Mononuclear cell (primary cell): ENCODE measurements around the gene GRIK4. TPM values are rescaled to one million over a fixed set of nuclear protein-coding genes. Genes with fewer than 3 reads are reported as not detected.
"Not testable (repeated sequence)": the region's sequence is repeated elsewhere in the genome, so short reads cannot be mapped to it uniquely, and the experiment has no call there.

ENCODE experiments used
- H3K27me3 ChIP-seq: 2 replicates; pipeline ENCODE4 v1.6.0; 2011; ENCODE audit warnings: low read length, control low read depth; ENCODE audit not compliant: insufficient read depth
- H3K4me1 ChIP-seq: 2 replicates; pipeline ENCODE4 v1.5.1; 2011; ENCODE audit warnings: mild to moderate bottlenecking, low read length, control low read depth; ENCODE audit not compliant: insufficient read depth
- H3K4me3 ChIP-seq: 2 replicates; pipeline ENCODE4 v1.5.1; 2011; ENCODE audit warnings: mild to moderate bottlenecking, low read length, moderate library complexity
- H3K9me3 ChIP-seq: 2 replicates; pipeline ENCODE4 v1.5.1; 2011; ENCODE audit warnings: low read depth, mild to moderate bottlenecking, control low read depth, low read length
- total RNA-seq: library from RNA; depleted of rRNA; stranded (reverse); fragments of >200 nt; gene quantifications from one replicate; pipeline ENCODE4 v1.2.3, GENCODE V29; 2012

The GRIK4 gene
- total RNA-seq, 1 donor = 0.21 TPM

DNA sequence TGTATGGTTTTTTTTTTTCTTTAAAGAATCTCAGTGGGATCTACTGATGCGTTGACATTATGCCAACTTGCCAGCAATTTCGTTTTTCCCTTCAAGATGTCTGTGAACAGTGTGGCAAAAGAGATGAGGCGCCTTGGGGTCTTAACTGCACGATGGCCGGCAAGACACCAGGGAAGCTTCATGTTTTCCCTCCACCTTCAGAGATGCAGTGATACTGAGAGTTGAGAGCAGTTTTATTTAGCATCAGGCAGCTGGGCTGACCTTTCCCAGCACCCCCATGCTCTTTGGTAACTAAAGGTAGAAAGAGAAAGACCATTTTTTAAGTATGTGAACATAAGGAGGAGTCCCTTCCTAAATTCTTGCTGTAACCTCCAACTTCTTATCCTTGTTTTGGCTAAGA is 11.7 kb upstream of the GRIK4 start:
- H3K4me1 ChIP-seq = no peaks in the 10 kb centered on the region
- H3K4me3 ChIP-seq = no peak overlapping the region
- H3K9me3 ChIP-seq = no peaks in the 10 kb centered on the region
- peaks cover 22% of the 10 kb centered on the region for H3K27me3 ChIP-seq

DNA sequence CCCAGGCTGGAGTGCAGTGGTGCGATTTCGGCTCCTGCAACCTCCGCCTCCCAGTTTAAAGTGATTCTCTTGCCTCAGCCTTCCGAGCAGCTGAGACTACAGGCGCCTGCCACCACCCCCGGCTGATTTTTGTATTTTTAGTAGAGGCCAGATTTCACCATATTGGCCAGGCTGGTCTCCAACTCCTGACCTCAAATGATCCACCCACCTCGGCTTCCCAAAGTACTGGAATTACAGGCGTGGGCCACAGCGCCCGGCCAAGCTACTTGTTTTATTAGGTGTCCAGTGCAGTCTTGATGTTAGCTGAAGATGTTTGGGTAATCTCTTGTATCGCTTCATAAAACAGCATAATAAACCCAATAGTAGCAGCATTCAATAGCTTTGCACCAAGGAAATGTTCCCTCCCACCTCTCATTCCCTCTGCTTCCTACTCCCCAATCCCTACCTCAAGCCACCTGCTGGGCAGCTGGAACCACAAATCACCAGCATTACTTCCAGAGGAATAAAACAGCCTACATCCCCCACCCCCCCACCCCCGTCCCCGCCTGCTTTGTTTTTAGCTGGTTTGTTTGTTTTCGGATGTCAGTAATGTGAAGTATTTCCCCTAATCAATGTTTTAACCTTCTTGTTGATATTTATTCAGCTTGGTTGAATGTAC is 11.0 kb upstream of the GRIK4 start:
- no peaks in the 10 kb centered on the region for H3K4me1 ChIP-seq
- H3K9me3 ChIP-seq = no peaks in the 10 kb centered on the region
- no peak overlapping the region for H3K4me3 ChIP-seq
- peaks cover 25% of the 10 kb centered on the region for H3K27me3 ChIP-seq

DNA sequence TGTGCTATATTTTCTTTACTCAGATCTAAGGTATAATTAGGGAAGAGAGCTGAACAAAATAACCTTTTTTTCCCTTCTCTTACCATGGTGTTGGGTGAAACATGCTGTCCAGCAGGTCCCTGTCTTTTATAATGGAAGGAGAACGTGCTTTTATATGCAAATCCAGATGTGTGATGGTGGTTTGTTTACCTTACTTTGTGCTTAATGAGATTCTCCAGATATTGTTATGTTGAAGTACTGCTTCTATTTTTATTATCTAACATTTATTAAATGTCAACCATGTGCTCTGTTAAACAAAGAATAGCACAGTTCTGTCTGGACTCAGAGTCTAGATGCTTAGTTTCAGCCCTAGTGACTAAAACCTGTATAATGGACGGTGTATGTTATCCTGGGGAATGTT is 10.1 kb upstream of the GRIK4 start:
- peaks cover 27% of the 10 kb centered on the region for H3K27me3 ChIP-seq
- H3K9me3 ChIP-seq = no peaks in the 10 kb centered on the region
- H3K4me1 ChIP-seq = no peaks in the 10 kb centered on the region
- H3K4me3 ChIP-seq = no peak overlapping the region

DNA sequence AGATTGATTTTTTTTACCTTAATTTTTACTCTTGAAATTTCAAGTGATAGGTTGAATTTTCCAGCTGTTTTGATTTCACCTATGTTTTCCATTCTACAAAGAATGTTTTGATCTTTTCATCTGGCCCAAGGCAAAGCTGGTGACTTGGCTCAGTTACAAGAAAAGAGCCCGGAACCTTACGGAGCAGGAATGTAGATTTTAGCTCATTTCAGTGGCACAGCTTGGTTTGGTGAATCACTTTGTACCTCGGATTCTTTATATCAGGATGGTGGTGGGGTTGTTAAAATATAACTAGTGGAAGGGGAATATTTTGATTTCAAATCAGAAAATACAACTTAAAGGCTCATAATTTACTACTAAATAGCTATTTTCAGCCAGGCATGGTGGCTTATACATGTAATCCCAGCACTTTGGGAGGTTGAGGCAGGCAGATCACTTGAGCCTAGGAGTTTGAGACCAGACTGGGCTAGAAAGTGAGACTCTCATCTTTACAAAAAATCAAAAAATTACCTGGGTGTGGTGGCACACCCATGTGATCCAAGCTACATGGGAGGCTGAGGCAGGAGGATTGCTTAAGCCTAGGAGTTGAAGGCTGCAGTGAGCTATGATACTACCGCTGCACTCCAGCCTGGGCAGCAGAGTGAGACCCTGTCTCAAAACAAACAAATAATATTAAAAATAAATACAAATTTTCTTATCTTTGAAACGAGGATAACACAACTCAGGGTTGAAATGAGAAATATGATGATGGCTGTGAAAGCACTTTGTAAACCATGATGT is 9.4 kb upstream of the GRIK4 start:
- no peaks in the 10 kb centered on the region for H3K9me3 ChIP-seq
- no peak overlapping the region for H3K4me3 ChIP-seq
- H3K27me3 ChIP-seq = peaks cover 34% of the 10 kb centered on the region
- no peaks in the 10 kb centered on the region for H3K4me1 ChIP-seq

DNA sequence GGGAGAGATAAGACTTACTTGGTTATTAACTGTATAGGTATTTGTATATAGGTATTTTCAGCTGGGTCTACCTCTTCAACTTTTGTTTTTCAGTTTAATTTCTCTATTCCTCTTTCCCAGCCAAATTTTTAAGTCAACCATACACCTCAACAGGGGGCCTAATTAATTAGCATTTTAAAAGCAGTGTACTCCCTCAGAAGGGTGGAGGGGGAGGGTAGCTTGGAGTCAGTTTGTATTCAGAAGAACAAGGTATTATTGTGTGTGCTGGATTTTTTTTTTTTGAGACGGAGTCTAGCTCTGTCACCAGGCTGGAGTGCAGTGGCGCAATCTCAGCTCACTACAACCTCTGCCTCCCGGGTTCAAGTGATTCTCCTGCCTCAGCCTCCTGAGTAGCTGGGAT is 8.0 kb upstream of the GRIK4 start:
- not testable (repeated sequence) for H3K4me3 ChIP-seq, H3K9me3 ChIP-seq, H3K4me1 ChIP-seq
- peaks cover 34% of the 10 kb centered on the region for H3K27me3 ChIP-seq

DNA sequence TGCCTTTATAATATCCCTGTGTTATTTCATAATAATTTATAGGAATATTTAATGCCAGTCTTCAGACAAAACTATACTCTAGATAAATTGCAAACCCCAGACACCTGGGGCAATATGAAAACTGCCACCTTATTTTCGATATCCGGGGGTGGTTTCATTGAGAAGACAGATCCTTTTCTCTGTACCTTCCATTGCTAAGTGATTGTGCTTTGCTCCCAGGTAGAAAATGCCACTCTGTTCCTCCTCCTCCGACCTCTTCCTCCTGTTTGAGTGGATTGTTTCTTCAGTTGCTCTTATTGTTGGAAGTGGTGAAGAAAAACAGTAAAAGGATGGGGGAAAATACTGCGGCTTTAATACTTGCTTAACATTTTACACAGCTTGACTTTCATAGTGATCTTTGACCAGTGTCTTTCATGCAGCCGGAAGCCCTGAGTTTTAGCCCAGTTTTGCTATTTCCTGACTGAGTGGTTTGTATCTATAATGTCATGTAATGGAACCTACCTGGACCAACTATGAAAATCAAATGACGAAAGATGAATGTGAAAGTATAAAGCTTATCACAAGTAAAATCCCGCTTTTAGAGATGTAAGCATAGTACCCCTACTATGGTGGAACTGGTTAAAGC is 5.6 kb upstream of the GRIK4 start:
- H3K27me3 ChIP-seq = peaks cover 47% of the 10 kb centered on the region
- no peaks in the 10 kb centered on the region for H3K4me1 ChIP-seq
- H3K9me3 ChIP-seq = no peaks in the 10 kb centered on the region
- no peak overlapping the region for H3K4me3 ChIP-seq

DNA sequence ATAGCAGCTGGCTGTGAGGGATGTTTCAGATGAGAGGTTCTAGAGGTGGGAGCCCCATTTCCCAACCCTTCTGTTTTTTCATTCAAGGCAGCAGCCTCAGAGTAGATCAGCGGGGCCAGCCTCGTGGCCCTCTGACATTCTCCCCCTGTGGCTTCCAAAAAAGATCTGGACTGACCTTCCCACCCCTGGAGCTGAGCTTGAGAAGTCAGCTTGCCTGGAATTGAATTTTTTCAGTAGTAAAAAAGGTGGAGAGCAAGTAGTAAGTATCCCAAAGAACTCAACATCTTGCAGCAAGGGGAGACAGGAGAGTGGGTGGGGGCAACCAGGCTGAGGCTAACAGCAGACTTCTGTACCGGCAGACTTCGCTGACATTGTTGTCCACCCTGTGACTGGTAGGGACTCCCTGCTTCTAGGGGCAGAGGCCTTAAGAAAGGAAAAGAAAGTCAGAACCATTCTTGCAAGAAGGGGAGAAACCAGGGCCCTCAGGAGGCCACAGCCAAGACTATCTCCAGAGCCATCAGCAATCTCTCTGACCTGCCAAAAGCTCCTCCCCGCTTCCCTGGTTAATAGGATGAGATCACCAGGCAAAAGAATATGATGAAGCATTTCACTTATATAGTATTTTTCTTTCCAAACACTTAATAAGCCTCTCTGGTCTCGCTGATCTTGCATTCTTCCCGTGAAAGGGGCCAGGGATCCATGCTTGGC is 2.0 kb upstream of the GRIK4 start:
- Histone ChIP-seq H3K27me3 (peaks cover 41% of the 10 kb centered on the region), H3K4me1 (no peaks in the 10 kb centered on the region), H3K9me3 (no peaks in the 10 kb centered on the region), H3K4me3 (no peak overlapping the region)

DNA sequence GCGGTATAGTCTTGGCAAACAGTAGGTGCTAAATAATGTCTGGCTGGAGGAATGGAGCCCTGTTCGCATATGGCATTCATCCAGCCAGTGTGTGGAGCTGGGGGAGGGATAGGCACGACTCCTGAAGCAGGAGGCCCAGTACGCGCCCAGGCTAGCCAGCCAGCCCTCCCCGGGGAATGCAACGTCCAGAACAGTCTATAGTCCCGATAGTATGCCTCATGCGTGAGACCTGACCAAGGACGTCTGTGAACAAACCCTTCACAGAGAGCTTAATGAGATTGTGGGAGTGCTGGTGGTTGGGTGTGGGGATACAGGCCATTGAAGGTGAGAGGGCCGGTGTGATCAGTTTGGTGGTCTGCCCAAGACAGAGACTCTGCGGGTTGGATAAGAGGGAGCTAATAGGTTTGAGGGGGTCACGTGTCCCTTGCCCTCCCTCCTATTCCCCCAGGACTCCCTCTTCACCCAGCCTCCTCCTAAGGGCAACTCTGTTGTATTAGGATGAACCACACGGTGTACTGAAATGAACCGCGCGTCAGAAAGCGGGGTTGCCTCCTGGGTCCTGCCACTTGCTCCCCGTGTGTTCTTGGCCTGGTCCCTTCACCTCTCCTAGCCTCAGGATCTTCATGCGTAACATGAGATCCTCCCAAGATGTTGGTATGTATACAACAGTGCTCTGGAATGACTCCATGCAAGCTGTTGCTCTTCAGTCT is 987 bp upstream of the GRIK4 start:
- Histone ChIP-seq H3K4me3 (no peak overlapping the region), H3K9me3 (no peaks in the 10 kb centered on the region), H3K27me3 (peaks cover 40% of the 10 kb centered on the region), H3K4me1 (no peaks in the 10 kb centered on the region)

DNA sequence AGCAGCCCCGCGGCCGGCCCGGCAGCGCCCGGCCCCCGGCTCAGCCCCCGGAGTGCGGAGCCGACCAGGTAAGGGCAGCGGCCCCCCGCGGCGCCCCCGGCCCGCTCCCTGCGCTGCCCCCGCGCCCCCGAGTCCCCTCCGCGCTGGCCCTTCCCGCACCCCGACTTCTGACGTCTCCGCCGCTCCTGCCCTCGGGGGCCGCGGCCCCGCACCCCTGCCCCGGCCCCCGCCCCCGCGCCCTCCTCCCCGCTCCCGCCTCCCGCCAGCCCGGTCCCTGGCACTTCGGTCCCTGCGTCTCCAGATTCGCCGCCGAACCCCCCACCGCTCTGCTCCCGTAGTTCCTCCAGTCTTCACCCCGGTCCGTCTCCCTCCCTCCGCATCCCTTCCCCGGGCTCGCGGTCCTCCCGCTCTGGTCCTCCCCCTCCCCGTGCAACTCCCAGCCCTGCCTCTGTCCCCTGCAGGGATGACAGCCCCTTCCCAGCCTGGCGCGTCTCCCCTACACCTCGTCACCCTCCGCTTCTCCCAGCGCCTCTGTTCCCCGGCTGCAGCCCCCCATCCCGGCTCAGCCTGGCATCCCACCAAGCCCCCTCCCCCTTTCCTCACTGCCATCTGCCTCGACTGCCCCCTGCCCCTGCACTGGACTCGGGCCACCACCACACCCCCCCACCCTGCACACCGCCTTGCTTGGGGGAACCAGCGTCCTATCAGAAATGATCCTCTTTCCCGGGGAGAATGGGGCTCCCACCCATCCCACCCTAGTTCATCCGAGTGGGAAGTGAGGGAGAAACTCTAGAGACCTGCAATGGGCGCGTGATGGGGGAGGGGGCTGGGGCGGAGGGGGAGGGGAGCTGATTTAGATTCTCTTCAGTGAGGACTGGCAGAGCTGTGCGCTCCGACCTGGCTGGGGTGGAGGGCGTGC is 531 bp downstream of the GRIK4 start:
- H3K9me3 ChIP-seq = no peaks in the 10 kb centered on the region
- H3K4me1 ChIP-seq = no peaks in the 10 kb centered on the region
- H3K27me3 ChIP-seq = peaks cover 32% of the 10 kb centered on the region
- no peak overlapping the region for H3K4me3 ChIP-seq

DNA sequence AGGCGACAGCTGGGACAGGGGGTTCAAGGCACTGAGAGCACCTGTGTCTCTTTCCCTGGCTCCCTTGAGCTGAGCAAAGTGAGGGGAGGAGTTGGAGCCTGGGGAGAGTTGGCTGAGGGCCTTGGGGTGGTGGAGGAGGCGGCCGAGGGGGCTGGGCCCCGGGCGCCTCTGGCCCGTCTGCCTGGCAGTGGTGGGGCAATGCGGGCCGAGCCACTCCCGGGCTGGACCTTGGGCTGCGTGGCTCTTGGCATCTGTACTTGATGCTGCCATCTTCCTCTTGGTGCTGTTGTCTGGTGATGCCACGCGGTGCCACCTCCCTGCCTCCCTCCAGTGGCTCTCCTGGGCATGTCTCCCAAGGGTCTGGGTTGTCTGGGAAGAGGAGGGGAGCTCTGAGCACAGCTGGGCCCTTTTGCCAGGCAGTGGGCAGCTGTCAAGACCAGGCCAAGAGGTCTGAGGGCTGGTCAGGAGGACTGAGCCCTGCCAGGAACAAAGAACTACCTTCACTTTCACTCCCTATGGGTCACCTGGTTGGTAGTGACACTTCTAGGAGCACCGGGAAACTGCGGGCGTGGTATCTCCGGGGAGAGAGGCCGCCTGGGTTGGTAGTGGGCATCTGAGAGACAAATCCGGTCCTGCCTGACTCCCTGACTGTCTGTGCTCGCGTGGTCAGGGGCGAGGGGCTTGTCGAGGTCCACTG is 1.3 kb downstream of the GRIK4 start:
- H3K4me3 ChIP-seq = no peak overlapping the region
- no peaks in the 10 kb centered on the region for H3K4me1 ChIP-seq
- H3K9me3 ChIP-seq = no peaks in the 10 kb centered on the region
- H3K27me3 ChIP-seq = peaks cover 31% of the 10 kb centered on the region

DNA sequence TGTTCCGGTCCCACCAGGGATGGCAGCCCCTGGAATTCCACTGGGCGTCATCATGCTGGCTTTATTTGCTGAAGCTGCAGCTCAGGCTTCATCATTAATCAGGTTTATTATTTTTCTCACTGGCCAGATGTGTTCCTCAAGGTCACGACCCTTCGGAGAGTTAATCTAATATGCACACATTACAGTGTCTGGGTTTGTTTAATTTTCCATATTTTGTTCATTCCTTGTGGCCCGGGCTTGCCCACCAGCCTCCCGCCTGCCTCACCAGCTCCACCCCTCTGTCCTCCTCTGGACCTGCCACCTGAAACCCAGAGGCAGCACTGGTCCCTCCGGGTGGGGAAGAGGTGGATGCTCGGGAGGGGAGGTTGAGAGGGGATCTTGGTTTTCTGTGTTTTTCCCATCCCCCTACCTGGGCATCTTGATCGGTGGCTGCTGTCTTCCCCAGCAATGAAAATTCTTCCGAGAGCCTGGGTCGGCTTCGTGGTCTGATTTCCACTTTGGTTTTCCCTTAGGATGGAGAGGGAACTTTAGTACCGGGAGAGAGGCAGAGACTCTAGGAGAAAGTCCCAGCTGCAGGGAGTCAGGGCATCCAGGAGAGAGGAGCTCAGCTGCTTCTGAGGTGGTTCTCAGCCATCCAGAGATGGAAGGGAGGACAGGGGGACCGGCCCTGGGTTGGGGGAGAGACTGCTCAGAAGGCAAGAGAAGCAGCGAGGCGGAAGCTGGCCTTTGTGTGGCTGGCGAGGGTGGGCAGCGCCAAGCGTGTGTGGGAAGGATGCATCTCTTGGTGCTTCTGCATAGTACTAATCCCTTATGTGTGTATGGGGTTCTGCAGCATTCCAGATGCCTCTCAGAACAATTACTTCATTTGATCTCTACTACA is 2.1 kb downstream of the GRIK4 start:
- H3K4me3 ChIP-seq = no peak overlapping the region
- no peaks in the 10 kb centered on the region for H3K9me3 ChIP-seq
- H3K27me3 ChIP-seq = peaks cover 31% of the 10 kb centered on the region
- H3K4me1 ChIP-seq = no peaks in the 10 kb centered on the region

DNA sequence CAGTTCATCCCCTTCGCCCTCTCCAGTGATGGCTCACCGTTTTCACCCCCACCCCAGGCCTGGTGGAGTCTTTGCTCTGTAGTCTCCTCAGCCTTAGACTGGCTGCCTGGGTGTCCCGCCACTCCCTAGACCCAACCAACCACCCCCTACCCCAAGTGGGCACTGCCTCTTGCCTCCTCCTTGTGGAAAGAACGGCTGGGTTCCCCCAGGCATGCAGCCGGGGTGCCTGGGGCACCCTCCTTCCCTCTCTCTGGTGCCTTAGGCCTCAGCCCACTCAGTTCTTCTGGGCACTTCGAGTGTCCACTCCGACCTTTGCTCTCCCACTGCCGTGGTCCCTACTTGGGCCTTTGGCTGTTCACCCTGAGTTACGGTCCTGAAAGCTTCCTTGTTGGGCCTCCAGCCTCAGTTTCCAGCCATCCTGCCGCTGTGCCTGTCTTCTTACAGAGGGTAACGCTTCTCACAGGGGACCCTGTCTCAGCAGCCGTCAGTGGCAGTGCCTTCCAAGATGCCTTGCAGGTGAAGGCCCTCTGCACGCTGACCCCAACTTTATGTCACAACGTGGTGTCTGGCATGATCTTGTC is 3.1 kb downstream of the GRIK4 start:
- no peaks in the 10 kb centered on the region for H3K4me1 ChIP-seq
- H3K27me3 ChIP-seq = peaks cover 28% of the 10 kb centered on the region
- no peaks in the 10 kb centered on the region for H3K9me3 ChIP-seq
- H3K4me3 ChIP-seq = no peak overlapping the region
